ENCODE results near the gene CUL2. TPM values are rescaled to one million over a fixed set of nuclear protein-coding genes. Genes with fewer than 3 reads are reported as not detected.
A peak's percentile ranks its signal among the peaks of the same experiment; 100 is the strongest.

Gene CUL2
- total and polyA plus RNA-seq, 2 of the 4 experiments (the other 2 are of a cell fraction), result 18.9 to 36.6 TPM

- Histone ChIP-seq H3K9me1 (ENCODE audit: insufficient read depth, low read length) (no peaks in the 10 kb centered on the region), H3K27me3 (ENCODE audit: control insufficient read depth, insufficient read depth, low read length) (no peaks in the 10 kb centered on the region), H3K9ac (ENCODE audit: low read depth, low read length) (no peak overlapping the region), H2BK20ac (ENCODE audit: low read depth, low read length) (no peak overlapping the region), H4K91ac (ENCODE audit: insufficient read depth, low read depth, low read length) (no peak overlapping the region), H2AK5ac (ENCODE audit: low read depth, low read length) (no peak overlapping the region), H3K23ac (ENCODE audit: low read depth, low read length) (no peak overlapping the region), H3K9me3 (ENCODE audit: control insufficient read depth, insufficient read depth, low read length) (no peaks in the 10 kb centered on the region), H2AK9ac (replicated peaks; ENCODE audit: low read depth, low read length, poor library complexity) (no peak overlapping the region), H3K4me2 (ENCODE audit: low read depth, low read length) (no peak overlapping the region), H2BK15ac (ENCODE audit: low read depth, low read length) (no peak overlapping the region), H4K20me1 (ENCODE audit: insufficient read depth, low read length) (no peaks in the 10 kb centered on the region; the same call in 1 of the 2 replicates), H2BK5ac (ENCODE audit: low read depth, low read length, poor library complexity, severe bottlenecking) (no peak overlapping the region), H3K56ac (ENCODE audit: extremely low read depth, insufficient read depth, low read length) (no peak overlapping the region), H2BK120ac (ENCODE audit: low read depth, low read length) (no peak overlapping the region), H3K4me1 (ENCODE audit: control insufficient read depth, insufficient read depth, low read length) (no peaks in the 10 kb centered on the region), H3K4me3 (ENCODE audit: insufficient read depth, low read depth, low read length) (no peak overlapping the region), H3K27ac (ENCODE audit: insufficient read depth, low read length) (no peak overlapping the region), H4K8ac (ENCODE audit: low read depth in 2 of 2, low read length in 2 of 2) (no peak overlapping the region), H3K4ac (ENCODE audit: low read depth, low read length) (no peak overlapping the region), H4K5ac (ENCODE audit: low read depth, low read length) (no peak overlapping the region), H3K79me1 (ENCODE audit: low read depth in 1 of 2, low read length in 2 of 2) (peaks cover 0 to 3% of the 10 kb centered on the region in 2 experiments; a peak in 1 of 4 replicates), H2AFZ (replicated peaks; ENCODE audit: low read length, poor library complexity) (no peak overlapping the region), H3K14ac (replicated peaks; ENCODE audit: low read depth, low read length) (no peak overlapping the region), H3K36me3 (ENCODE audit: control insufficient read depth, insufficient read depth, low read length) (peaks cover 19% of the 10 kb centered on the region), H3K18ac (ENCODE audit: low read depth, low read length) (no peak overlapping the region)
- ChIA-PET CTCF (interaction anchor here (0.7 to 3.6 kb wide), 5 partner anchors 14 to 366 kb away, joined by 3 to 18 read pairs (median 4); no protein-coding TSS in a partner anchor), POLR2A (ENCODE audit: unreplicated experiment) (interaction anchor here (0.7 kb wide), 1 partner anchor 171 kb away, joined by 3 read pairs; no protein-coding TSS in a partner anchor)
- dilution Hi-C loops (cut with HindIII; ENCODE audit: low sequenced_read_pairs, unreplicated experiment) (no loop called here), intact Hi-C loops (cut with micrococcal nuclease) (loop anchor here (1.0 to 10.0 kb wide), 4 partner anchors 33 to 361 kb away; partner anchors contain the start of gene PARD3), in situ Hi-C loops (cut with MboI; ENCODE audit: low sequenced_read_pairs) (no loop called here)
- no TSS peak for BruUV-seq (replicated peaks)
- ATAC-seq (ENCODE audit: low read depth) (0 out of 2 replicates have a peak, but pooled peaks have one; percentile 24), DNase-seq (peak; percentile 39)
- no peak for TF ChIP-seq ELK1 (IDR thresholded peaks at IDR 0.05; ENCODE audit: borderline replicate concordance, low read depth, low read length)
- no peak for TF ChIP-seq POLR2A (IDR thresholded peaks at IDR 0.05; ENCODE audit: low read depth, low read length)
- TF ChIP-seq SMC3 (IDR thresholded peaks at IDR 0.05; ENCODE audit: low read depth, low read length), result peak; percentile 53
- TF ChIP-seq RAD21 (IDR thresholded peaks at IDR 0.05; ENCODE audit: low read length), result peak; percentile 48
- TF ChIP-seq CHD1 (IDR thresholded peaks at IDR 0.05; ENCODE audit: low read depth, low read length), result no peak
- TF ChIP-seq CTCF (conservative IDR thresholded peaks at IDR 0.05; ENCODE audit: low read depth, low read length), result peak; percentile 57
Observed at GRCh38 chr10:35027567-35027966, 62.6 kb downstream of the CUL2 start.

Data from IMR-90 (cell line).